Thyroid gland (tissue), 4 donors: ENCODE results near the gene ABR.

ENCODE experiments used
- POLR2A ChIP-seq, 2 donors: fragments of 450-650 bp; IDR thresholded peaks; one replicate each; pipeline ENCODE4 v1.6.1; 2017; ENCODE audit warnings: antibody characterized with exemption in 2 of 2, mild to moderate bottlenecking in 2 of 2, moderate library complexity in 1 of 2
- TF ChIP-seq, protein P1 (sequence below), 6 experiments: fragments of 200-600 bp in 3 of 6; fragments of 450-650 bp in 3 of 6; sonication (generic) in 3 of 6; IDR thresholded peaks; one replicate each; pipeline ENCODE4 v1.5.1; 2016 to 2019; ENCODE audit warnings: antibody characterized with exemption in 6 of 6, mild to moderate bottlenecking in 2 of 6, inconsistent platforms in 1 of 6, moderate library complexity in 1 of 6

DNA sequence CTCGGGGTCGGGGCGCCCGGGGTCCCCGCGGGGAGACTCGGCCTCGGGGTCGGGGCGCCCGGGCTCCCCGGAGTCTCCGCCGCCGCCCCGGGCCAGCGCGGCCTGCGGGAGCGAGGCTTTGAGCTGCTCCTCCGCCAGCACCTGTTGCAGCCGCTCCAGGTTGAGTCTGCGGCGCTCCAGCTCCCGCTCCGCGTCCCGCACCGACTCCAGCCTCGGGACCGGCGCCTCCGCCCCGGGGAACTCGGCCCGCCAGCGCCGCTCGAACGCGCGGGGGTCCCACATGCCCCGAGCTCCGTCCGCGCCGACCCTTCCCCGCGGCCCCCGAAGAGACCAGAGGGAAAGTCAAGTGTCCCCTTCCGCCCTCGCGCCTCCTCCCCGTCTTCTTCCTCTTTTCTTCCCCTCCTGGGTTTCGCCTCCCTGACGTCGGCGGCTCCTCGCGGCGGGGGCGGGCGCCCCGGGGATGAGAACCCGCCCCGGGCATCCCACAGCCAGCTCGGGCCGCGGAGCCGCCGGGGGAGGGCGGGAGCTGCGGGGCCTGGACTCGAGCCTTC, 49.6 kb upstream of the ABR start:
- TF ChIP-seq, protein P1, sequence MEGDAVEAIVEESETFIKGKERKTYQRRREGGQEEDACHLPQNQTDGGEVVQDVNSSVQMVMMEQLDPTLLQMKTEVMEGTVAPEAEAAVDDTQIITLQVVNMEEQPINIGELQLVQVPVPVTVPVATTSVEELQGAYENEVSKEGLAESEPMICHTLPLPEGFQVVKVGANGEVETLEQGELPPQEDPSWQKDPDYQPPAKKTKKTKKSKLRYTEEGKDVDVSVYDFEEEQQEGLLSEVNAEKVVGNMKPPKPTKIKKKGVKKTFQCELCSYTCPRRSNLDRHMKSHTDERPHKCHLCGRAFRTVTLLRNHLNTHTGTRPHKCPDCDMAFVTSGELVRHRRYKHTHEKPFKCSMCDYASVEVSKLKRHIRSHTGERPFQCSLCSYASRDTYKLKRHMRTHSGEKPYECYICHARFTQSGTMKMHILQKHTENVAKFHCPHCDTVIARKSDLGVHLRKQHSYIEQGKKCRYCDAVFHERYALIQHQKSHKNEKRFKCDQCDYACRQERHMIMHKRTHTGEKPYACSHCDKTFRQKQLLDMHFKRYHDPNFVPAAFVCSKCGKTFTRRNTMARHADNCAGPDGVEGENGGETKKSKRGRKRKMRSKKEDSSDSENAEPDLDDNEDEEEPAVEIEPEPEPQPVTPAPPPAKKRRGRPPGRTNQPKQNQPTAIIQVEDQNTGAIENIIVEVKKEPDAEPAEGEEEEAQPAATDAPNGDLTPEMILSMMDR (IDR thresholded peaks at IDR 0.05) = no peak
- TF ChIP-seq POLR2A (IDR thresholded peaks at IDR 0.05) = peak in 1 of 2 donors; percentile 21
